ENCODE data around the gene EHMT1.
"Not testable (repeated sequence)": the region's sequence is repeated elsewhere in the genome, so short reads cannot be mapped to it uniquely, and the experiment has no call there.

Gene EHMT1

GRCh38 chr9:137793196-137793841 lies 174.5 kb downstream of the EHMT1 start:
- no peak for DNase-seq

DNA sequence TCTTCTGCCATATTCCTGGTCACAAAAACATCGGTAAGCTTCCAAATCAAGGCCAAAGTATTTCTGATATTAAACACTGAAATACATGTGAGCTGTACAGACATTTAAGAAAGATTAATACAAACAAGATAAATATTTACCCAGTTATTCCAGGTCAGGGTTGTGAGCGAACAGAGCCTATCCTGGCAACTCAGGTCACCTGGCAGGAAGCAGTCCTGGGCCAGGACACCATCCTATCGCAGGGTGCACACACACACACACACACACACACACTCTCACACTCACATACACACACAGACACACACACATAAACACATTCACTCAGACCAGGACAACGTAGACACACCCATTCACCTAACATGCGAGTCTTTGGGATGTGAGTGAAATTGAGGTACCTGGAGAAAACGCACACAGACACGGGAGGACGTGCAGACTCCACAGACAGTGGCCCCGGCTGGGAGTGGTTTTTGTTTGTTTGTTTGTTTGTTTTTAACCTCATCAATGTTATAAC lies 176.4 kb downstream of the EHMT1 start:
- no peak for DNase-seq

DNA sequence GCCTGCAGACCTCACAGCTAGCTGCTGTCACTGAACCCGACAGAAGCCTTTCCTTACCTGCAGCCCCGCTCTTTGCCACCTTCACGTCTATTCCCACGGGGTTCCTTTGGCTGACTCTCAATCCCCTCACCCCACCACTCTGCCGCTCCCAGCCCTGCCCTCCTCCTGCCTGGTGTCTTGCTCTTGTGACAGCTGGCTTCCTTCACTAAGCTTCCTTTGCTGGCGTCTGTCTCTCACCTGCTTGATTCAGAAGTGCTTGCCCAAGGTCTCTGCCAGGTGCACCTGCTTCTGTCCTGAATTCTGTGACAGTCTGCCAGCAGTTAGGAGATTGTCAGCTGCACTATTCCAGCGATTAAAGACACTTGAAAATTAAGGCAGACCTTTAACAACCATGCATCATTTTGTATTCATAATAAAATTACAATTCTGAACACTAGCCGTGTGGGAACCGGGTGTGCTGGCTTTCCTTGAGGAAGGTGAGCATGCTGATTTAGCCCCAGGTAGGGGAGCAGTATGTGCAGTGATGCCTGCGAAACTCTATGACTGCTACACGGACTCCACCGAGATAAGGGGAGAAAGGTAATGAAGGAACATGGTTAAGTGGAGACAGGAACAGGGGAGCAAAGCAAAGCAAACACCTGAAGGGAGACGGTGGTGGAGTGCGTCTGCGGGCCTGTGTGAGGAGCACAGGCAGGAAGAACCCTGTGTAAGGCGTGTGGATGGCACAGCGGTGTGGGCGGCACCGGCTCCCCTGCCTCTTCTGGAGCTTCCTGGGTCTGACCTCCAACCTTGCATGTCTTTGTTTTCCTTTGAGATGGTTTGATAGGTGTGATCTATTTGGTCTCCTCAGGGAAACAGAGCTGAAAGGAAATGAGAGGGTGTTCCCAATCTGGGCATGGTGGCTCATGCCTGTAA lies 178.7 kb downstream of the EHMT1 start:
- DNase-seq = no peak

- DNase-seq = no peak
These were observed 179.3 kb downstream of the EHMT1 start for GRCh38 chr9:137798142-137798541.

DNA sequence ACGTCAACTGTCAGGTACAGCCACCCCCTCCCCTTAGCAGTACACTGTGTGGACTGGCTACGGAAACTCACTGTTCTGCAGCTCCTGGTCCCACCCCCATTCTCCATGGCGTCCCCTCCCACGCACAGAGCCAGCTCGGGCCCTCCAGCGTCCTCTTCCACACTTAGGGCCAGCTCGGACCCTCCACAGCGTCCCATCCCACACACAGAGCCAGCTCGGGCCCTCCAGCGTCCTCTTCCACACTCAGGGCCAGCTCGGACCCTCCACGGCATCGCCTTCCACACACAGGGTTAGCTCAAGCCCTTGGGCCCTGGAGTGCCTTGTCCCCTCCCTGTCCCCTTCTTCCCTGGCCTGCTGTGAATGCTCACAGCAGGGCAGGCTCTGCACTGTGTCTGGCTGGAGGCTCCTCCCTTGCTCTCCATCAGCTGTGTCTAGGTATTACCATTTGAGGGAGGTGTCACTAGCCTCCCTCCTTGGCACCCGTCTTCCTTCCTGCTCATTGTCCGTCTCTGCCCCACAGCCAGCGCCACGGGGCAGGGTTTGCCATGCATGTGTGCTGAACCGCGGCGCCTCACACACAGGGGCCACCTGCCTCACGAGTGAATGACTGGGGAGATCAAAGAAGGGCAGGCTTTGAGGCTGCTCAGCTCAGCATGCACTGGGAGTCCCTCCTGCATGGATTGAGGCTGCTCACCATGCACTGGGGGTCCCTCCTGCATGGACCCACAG lies 180.3 kb downstream of the EHMT1 start:
- DNase-seq = no peak

DNA sequence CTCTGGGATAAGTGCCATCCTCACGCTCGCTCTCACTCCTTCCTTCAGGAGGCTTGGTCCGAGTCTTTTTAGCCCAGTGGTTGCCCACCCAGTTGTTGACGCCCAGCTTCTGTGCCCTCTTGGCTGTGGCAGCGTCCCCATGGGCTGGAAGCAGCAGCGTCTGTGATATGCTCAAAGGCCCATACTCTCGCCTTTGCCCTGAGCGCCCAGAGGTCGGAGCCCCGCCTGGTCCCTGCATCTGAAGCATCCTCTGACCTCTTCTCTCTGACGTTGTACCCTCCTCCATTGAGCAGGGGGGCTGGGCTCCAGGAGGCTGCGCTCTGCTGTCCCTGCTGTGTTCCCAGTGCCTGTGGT lies 180.8 kb downstream of the EHMT1 start:
- DNase-seq = no peak

- DNase-seq = no peak
These were observed 181.6 kb downstream of the EHMT1 start for GRCh38 chr9:137800196-137801022.

GRCh38 chr9:137801023-137801319 lies 182.2 kb downstream of the EHMT1 start:
- DNase-seq = no peak

DNA sequence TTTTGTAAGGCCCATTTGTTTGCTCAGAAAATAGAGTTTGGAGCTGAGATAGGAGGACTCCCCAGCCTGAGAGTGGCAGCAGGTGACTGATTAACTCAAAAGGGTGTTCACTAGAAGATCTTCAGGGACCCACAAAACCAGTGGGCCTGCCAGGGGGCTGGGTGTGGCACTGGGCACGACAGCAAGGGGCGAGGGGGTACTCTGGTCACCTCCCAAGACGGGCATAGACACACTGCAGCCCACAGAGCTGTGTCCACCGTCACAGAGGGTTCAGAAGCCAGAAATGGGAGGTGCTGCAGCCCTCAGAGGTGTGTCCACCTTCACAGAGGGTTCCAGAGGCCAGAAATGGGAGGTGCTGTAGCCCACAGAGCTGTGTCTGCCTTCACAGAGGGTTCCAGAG lies 183.2 kb downstream of the EHMT1 start:
- DNase-seq = no peak

- DNase-seq = no peak
These were observed 183.9 kb downstream of the EHMT1 start for GRCh38 chr9:137802521-137803243.

- DNase-seq = no peak
These were observed 186.3 kb downstream of the EHMT1 start for GRCh38 chr9:137804908-137805630.

GRCh38 chr9:137807721-137808703 lies 189.2 kb downstream of the EHMT1 start:
- no peak for DNase-seq

- DNase-seq = no peak
These were observed 190.3 kb downstream of the EHMT1 start for GRCh38 chr9:137809040-137809576.

DNA sequence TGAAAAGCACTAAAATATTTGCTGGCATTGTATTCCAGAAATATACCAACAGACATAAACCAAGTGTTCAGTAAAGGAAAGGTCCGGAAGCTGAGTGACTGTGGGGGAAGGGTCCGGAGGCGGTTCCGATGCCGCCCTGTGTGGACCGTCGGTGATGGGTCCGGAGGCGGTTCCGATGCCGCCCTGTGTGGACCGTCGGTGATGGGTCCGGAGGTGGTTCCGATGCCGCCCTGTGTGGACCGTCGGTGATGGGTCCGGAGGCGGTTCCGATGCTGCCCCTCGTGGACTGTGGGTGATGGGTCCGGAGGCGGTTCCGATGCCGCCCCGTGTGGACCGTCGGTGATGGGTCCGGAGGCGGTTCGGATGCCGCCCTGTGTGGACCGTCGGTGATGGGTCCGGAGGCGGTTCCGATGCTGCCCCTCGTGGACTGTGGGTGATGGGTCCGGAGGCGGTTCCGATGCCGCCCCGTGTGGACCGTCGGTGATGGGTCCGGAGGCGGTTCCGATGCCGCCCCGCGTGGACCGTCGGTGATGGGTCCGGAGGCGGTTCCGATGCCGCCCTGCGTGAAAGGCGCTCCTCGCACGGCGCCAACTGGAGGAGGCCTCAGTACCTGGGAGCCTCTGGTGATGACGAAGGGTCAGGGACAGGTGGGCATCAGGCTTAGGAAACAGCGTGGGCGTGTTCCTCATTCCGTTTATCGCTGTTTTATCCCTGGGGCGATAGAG lies 191.1 kb downstream of the EHMT1 start:
- not testable (repeated sequence) for DNase-seq

DNA sequence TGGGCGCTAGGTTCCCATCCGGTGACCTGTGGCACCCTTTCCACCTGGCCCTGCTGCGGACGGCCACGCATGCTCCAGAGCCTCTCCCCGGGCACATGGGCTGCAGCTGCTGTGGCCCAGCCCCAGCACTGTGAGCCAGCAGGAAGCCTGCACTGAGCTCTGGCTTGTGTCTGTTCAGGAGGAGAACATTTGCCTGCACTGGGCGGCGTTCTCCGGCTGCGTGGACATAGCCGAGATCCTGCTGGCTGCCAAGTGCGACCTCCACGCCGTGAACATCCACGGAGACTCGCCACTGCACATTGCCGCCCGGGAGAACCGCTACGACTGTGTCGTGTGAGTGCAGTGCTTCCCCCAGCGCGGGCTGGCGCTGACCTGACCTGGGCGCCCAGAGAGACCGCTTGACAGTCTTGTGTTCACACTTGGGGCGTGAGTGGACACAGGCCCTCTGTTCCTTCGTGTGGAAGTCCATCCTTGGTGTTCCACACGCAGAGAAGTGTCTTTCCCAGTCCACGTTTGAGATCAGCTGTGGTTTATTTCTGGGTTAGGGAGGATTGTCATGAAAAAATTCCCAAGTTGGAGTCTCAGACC lies 192.6 kb downstream of the EHMT1 start:
- no peak for DNase-seq

GRCh38 chr9:137812356-137813023 lies 193.7 kb downstream of the EHMT1 start:
- DNase-seq = no peak

- DNase-seq = no peak
These were observed 194.4 kb downstream of the EHMT1 start for GRCh38 chr9:137813167-137813566.
